ENCODE measurements around the gene ARL6.
A peak's percentile ranks its signal among the peaks of the same experiment; 100 is the strongest.

GRCh38 chr3:97719156-97719821 lies 45.3 kb upstream of the ARL6 start:
- peak; percentile 73 to 94 (median 84) for TF ChIP-seq CTCF (IDR thresholded peaks at IDR 0.05)
- no peak for TF ChIP-seq POLR2A (IDR thresholded peaks at IDR 0.05; ENCODE audit: low read depth)
